Thymus (tissue), 11 donors: ENCODE data around the gene CHD9NB. TPM values are rescaled to one million over a fixed set of nuclear protein-coding genes. Genes with fewer than 3 reads are reported as not detected.
A peak's percentile ranks its signal among the peaks of the same experiment; 100 is the strongest.

Source experiments
- DNase-seq, 9 donors: peaks; one replicate each; pipeline ENCODE4 v3.0.0-alpha.2; 2013; ENCODE audit warnings: low spot score in 9 of 9, low read depth in 6 of 9, missing footprints in 1 of 9
- H3K27ac ChIP-seq, 2 donors: one replicate each; pipeline ENCODE4 v1.5.1; 2013; ENCODE audit warnings: control low read depth in 1 of 2, low read depth in 1 of 2, low read length in 1 of 2, mild to moderate bottlenecking in 1 of 2, moderate library complexity in 1 of 2
- H3K27me3 ChIP-seq, 2 donors: one replicate each; pipeline ENCODE4 v1.5.1; 2013; ENCODE audit warnings: low read length in 1 of 2; ENCODE audit not compliant: control insufficient read depth in 2 of 2, insufficient read depth in 1 of 2
- H3K36me3 ChIP-seq, 2 donors: one replicate each; pipeline ENCODE4 v1.5.1; 2013; ENCODE audit warnings: low read length in 1 of 2, mild to moderate bottlenecking in 1 of 2, moderate library complexity in 1 of 2; ENCODE audit not compliant: control insufficient read depth in 2 of 2, insufficient read depth in 2 of 2
- H3K4me1 ChIP-seq, 2 donors: one replicate each; pipeline ENCODE4 v1.5.1; 2013; ENCODE audit warnings: low read length in 2 of 2; ENCODE audit not compliant: control insufficient read depth in 2 of 2, insufficient read depth in 2 of 2
- H3K4me3 ChIP-seq, 2 donors: one replicate each; pipeline ENCODE4 v1.5.1; 2013; ENCODE audit warnings: low read length in 2 of 2, control low read depth in 1 of 2, mild to moderate bottlenecking in 1 of 2
- H3K9me3 ChIP-seq, 2 donors: one replicate each; pipeline ENCODE4 v1.5.1; 2013; ENCODE audit warnings: low read length in 1 of 2, mild to moderate bottlenecking in 1 of 2; ENCODE audit not compliant: control insufficient read depth in 2 of 2, insufficient read depth in 1 of 2
- WGBS: extraction: QIAGEN DNeasy Blood & Tissue Kit; methylation state at CpG from one replicate; pipeline ENCODE4 v1.1.7; 2013; 5-methylcytosine and 5-hydroxymethylcytosine counted together
- polyA plus RNA-seq: library from polyadenylated mRNA; stranded (reverse); fragments of 200-250 nt; gene quantifications from one replicate; pipeline ENCODE4 v1.2.3, GENCODE V29; 2013
- total RNA-seq: library from RNA; stranded (reverse); fragments of 120-200 nt; gene quantifications from one replicate; pipeline ENCODE4 v1.2.4, GENCODE V29; 2013
- donor health status: healthy.

The CHD9NB gene
- total and polyA plus RNA-seq, 2 donors: 0.42 to 0.84 TPM

DNA sequence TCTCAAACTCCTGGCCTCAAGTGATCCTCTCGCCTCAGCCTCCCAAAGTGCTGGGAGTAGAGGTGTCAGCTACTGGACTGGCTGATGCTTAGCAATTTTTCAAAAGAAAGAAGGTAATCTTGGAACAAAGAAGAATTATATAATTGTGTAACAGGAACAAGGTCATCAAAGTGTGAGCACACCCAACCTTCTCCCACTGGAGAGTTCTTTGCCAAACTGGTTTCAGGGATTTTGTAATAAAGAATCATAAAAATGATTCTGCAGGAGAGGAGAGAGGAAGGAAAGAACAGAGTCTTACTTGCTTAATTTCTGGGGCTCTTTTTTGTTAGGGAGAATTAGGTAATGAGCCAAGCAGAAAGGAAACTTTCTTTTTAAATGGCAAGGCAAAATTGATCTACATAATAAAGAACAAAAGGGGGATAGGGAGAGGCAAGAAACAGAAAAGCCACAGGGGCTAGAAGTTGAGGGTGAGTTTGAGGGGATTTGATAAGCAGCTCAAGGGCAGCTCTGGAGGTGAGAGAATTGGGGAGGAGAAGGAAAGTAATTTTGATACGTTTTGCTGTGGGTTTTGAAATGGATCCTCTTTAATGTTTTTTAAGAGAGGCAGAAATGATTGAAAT lies 21.3 kb downstream of the CHD9NB start:
- Histone ChIP-seq H3K36me3 (no peaks in the 10 kb centered on the region), H3K4me1 (no peaks in the 10 kb centered on the region), H3K27me3 (no peaks in the 10 kb centered on the region), H3K9me3 (no peaks in the 10 kb centered on the region), H3K4me3 (no peak overlapping the region), H3K27ac (no peak overlapping the region)
- WGBS: 85% methylated on average over 2 of the region's 2 CpGs
- DNase-seq: no peak

- H3K4me3 ChIP-seq: no peak overlapping the region
- H3K9me3 ChIP-seq: no peaks in the 10 kb centered on the region
- no peaks in the 10 kb centered on the region for H3K36me3 ChIP-seq
- no peaks in the 10 kb centered on the region for H3K4me1 ChIP-seq
- DNase-seq: no peak
- 96% methylated on average over 3 of the region's 3 CpGs for WGBS
- no peak overlapping the region for H3K27ac ChIP-seq
- no peaks in the 10 kb centered on the region for H3K27me3 ChIP-seq
Observed at GRCh38 chr16:53029971-53030370, 22.7 kb downstream of the CHD9NB start.

- Histone ChIP-seq H3K4me1 (no peaks in the 10 kb centered on the region), H3K27me3 (no peaks in the 10 kb centered on the region), H3K9me3 (no peaks in the 10 kb centered on the region), H3K4me3 (no peak overlapping the region), H3K27ac (no peak overlapping the region), H3K36me3 (no peaks in the 10 kb centered on the region)
- WGBS: 98% methylated on average over 4 of the region's 4 CpGs
- DNase-seq: no peak
Observed at GRCh38 chr16:53024045-53024444, 28.7 kb downstream of the CHD9NB start.

DNA sequence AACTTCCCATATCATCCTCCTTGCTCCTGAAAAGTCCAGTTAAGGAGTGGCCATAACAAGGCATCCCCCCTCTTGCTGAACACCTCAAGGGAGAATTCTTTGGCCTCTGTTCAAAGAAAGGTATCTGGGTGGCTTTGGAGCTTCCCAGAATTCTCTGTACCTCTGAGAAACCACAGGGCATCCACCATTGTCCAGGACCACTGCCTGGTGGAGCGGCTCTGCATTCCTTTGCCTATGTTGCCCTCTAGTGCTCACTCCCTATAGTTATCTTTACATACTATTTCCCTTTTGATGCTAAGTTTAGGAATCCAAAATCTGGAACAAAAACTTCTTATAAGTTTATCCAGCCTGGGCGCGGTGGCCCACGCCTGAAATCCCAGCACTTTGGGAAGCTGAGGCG lies 30.3 kb downstream of the CHD9NB start:
- no peak overlapping the region for H3K4me3 ChIP-seq
- WGBS: 12% methylated on average over 5 of the region's 5 CpGs
- no peaks in the 10 kb centered on the region for H3K36me3 ChIP-seq
- no peaks in the 10 kb centered on the region for H3K27me3 ChIP-seq
- DNase-seq: peak in 2 of 9 donors; percentile 5 to 12
- H3K27ac ChIP-seq: no peak overlapping the region
- no peaks in the 10 kb centered on the region for H3K9me3 ChIP-seq
- no peaks in the 10 kb centered on the region for H3K4me1 ChIP-seq

DNA sequence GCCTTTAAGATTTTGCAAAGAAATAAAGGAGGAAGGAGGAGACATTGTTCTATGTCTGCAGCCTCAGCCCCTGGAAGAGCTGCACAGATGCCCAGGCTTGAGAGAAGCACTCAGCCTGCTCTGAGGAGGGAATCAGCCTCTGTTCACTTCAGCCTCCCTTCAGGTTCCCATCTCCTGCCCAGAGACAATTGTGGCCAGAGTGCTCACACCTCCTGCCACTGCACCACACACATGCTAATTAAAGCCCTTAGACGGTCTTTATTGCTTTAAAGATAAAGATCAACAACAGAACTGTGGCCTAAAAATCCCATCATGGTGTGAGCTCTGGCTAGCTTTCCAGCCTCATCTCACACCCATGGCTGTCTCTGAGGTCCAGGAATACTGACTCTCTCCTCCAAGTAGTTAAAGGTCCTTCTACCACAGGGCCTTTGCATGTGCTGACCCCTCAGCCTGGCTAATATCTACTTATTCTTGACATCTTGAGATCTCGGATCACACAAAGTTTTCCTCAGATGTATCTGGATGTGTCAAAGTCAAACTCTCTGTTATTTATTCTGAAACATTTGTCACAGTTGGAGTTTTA lies 33.8 kb downstream of the CHD9NB start:
- H3K4me1 ChIP-seq: no peaks in the 10 kb centered on the region

GRCh38 chr16:53014287-53014686 lies 38.4 kb downstream of the CHD9NB start:
- 79% methylated on average over 4 of the region's 4 CpGs for WGBS

More for the DNA sequence above, 33.8 kb downstream of the CHD9NB start:
- H3K9me3 ChIP-seq: no peaks in the 10 kb centered on the region
- no peak overlapping the region for H3K4me3 ChIP-seq
- 95% methylated on average over 2 of the region's 2 CpGs for WGBS
- no peak for DNase-seq
- no peaks in the 10 kb centered on the region for H3K27me3 ChIP-seq
- no peak overlapping the region for H3K27ac ChIP-seq
- no peaks in the 10 kb centered on the region for H3K36me3 ChIP-seq

DNA sequence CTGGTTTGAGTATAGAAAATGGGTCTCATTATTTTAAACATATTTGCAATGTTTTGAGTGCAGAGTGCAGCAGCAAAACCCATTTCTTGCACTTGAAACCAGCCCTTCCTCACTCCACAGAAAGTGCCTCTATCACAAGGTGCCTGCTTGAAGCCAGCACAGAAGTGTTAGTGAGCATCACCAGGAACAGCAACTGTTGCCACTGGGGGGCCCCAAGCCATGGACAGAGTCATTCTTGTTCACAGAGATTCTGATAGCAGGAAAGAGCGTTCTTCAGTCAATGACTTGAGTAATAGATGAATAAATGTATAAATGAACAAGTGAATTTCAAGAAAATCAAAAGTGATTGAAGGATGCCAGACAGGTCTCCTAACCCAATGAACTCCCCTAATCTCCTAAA lies 45.6 kb downstream of the CHD9NB start:
- whole genome bisulfite sequencing: 92% methylated on average over 1 of the region's 1 CpG
- H3K9me3 ChIP-seq: no peaks in the 10 kb centered on the region
- no peaks in the 10 kb centered on the region for H3K4me1 ChIP-seq
- H3K4me3 ChIP-seq: no peak overlapping the region
- no peaks in the 10 kb centered on the region for H3K36me3 ChIP-seq
- no peak for DNase-seq
- H3K27me3 ChIP-seq: no peaks in the 10 kb centered on the region
- H3K27ac ChIP-seq: no peak overlapping the region

More at GRCh38 chr16:53014287-53014686, 38.4 kb downstream of the CHD9NB start:
- Histone ChIP-seq H3K27ac (no peak overlapping the region), H3K4me1 (no peaks in the 10 kb centered on the region), H3K4me3 (no peak overlapping the region), H3K27me3 (no peaks in the 10 kb centered on the region), H3K36me3 (no peaks in the 10 kb centered on the region), H3K9me3 (no peaks in the 10 kb centered on the region)
- no peak for DNase-seq

DNA sequence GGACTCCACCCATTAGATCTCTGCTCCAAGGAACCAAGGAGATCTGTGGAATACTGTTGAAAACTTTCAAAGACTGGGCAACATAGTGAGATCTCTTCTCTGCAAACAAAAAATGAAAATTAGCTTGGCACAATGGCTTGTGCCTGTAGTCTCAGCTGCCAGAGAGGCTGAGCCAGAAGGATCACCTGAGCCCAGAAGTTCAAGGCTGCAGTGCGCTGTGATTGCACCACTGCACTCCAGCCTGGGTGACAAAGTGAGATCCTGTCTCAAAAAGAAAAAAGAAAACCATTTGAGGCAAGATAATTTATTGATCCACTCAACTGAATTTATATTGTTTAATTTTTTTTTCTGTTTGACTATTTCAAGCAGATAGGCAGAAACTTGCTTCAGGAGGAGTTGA lies 54.8 kb downstream of the CHD9NB start:
- no peaks in the 10 kb centered on the region for H3K36me3 ChIP-seq
- no peaks in the 10 kb centered on the region for H3K27me3 ChIP-seq
- no peaks in the 10 kb centered on the region for H3K4me1 ChIP-seq
- DNase-seq: no peak
- no peak overlapping the region for H3K4me3 ChIP-seq
- 100% methylated on average over 1 of the region's 1 CpG for WGBS
- no peak overlapping the region for H3K27ac ChIP-seq
- no peaks in the 10 kb centered on the region for H3K9me3 ChIP-seq

DNA sequence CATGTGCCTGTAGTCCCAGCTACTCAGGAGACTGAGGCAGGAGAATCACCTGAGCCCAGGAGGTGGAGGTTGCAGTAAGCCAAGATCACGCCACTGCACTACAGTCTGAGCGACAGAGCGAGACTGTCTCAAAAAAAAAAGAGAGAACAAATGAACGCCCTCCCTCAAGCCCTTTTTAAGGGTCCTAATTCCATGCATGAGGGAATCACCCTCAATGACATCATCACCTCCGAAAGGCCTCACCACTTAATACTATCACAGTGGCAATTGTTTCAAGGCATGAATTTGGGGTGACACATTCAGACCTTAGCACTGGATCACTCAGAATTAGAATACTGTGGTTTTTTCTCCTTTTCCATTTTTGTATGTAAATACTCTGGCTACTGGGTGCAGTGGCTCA lies 57.8 kb downstream of the CHD9NB start:
- WGBS: 97% methylated on average over 5 of the region's 5 CpGs
- Histone ChIP-seq H3K27me3 (no peaks in the 10 kb centered on the region), H3K9me3 (no peaks in the 10 kb centered on the region), H3K4me3 (no peak overlapping the region), H3K4me1 (no peaks in the 10 kb centered on the region), H3K27ac (no peak overlapping the region), H3K36me3 (no peaks in the 10 kb centered on the region)
- no peak for DNase-seq
